Stimulated activated CD8-positive, alpha-beta memory T cell treated with anti-CD3 and anti-CD28 coated beads, Interleukin-15, amount 100 ng/mL, for 4 hours (primary cell): Measurements from ENCODE around the gene CREB3L2.
"Not testable (repeated sequence)": the region's sequence is repeated elsewhere in the genome, so short reads cannot be mapped to it uniquely, and the experiment has no call there.

Source experiments
- DNase-seq, 2 donors: peaks; one replicate each; pipeline ENCODE4 v3.0.0-alpha.2; 2020; ENCODE audit warnings: low read depth in 2 of 2

Gene CREB3L2

DNA sequence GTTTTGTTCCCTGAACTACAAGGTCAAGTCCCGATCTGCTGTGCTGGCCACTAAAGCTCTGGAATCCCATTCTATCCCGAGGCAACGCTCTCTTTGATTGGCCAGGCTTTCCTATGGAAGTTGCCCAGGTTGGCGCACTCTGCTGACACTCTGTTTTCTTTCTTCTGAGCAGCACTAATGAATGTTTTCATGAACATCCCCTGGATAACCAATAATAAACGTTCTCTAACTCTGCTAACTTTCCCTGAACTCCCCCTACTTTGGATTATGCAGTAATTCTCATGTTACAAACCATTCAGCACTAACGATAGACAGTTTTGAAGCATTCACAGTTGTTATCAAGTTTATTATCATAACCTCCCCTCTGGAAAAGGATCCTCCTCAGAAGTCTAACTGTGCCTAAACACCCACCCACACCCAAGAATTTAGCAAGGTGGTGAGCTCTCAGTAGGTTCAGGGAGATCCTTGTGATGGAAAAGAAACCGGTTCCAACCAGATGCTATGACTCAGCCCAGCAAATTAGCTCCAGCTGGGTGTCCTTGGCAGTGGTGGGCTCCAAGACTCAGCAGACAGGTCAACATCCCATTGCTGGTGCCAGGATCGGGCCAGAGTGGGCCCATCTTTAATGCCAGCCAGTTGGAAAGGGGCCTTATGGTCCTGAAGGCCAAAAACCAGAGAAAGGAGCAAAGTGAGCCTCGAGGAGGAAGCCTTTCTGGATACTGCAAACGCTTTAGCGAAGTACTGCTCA is 68.4 kb downstream of the CREB3L2 start:
- DNase-seq = no peak

DNA sequence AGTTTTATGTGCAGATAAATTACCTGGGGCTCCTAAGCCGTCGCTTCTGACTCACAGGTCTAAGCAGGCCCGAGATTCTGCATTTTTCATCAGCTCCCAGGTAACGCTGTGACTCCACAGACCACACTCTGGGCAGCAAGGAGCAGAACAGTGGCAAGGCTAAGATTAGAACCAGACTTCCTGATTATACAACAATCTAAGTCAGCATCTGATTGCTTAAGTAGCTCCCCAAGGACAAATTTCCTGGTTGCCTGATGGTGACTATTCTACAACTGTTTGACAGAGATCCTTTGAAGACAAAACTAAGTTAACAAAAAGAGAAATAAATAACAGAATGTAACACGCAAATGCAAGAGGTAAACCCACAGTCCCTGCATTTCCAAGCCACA is 69.0 kb downstream of the CREB3L2 start:
- DNase-seq = no peak

DNA sequence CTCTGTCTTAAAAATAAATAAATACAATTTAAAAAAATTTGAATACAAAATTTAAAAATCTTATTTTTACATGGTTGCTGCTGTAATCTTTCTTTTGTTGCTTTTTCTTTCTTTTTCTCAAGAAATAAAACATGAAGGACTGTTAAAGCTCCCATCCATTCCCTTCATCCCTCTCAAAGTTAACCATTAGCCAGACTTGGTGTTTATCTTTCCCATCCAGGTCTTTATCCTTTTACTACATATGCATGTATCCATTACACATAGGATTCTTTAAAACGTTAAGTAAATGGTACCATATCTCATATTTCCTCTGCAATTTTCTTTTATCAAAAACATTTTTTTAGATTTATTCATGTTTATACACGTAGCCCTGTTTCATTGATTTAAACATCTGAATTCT is 70.1 kb downstream of the CREB3L2 start:
- DNase-seq = no peak

DNA sequence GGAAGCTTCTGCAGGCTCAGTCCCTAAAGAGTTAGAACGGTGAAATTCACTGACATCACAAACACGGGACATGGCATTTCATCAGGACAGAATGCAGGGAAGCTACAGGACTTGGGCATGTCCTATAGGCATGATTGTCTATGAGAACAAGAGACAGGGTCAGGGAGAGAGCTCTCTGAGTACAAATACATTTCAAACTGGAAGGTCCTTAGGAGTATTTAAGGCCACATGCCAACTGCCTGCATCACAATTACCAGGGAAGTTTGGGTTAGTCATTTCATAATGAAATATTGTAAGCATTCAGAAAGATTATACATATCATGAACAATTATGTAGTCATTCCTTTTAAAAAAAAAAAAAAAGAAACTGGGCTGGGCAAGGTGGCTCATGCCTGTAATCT is 71.3 kb downstream of the CREB3L2 start:
- no peak for DNase-seq

DNA sequence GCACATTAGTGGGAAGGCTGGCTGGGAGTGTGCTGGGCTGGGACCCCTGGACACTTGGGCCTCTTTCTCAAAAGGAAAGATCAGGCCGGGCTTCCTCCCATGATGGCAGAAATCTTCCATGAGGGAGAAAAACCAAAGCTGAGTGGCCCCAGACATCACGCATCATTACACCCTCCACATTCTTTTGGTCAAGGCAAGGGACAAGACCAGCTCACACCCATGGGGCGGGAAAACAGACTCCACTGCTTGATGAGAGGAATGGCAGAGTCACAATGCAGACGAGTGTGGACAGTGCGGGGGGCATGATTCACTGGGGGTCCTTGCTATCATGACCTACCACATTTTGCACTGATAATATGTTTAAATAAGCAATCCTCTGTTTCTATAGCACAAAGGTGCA is 73.3 kb downstream of the CREB3L2 start:
- no peak for DNase-seq

DNA sequence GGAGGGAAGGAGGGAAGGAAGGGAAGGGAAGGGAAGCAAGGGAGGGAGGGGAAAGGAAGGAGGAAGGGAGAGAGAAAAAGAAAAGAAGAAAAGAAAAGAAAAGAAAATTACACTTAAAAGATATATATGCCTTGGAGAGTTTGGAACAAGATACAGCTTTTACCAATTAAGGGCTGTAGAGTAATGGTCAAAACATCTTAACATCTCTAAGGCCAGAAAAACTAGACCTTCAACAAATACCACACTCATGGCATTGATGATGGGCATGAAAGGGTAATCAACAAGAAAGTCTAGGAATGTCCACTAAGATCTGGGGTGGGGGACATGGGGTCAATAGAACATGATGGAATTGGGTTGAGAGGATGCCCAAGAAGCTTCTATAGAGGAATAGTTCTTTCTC is 74.5 kb downstream of the CREB3L2 start:
- DNase-seq = no peak

DNA sequence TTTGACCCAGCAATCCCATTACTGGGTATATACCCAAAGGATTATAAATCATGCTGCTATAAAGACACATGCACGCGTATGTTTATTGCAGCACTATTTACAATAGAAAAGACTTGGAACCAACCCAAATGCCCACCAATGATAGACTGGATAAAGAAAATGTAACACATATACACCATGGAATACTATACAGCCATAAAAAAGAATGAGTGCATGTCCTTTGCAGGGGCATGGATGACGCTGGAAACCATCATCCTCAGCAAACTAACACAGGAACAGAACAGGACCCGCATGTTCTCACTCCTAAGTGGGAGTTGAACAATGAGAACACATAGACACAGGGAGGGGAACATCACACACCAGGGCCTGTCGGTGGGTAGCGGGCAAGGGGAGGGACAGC is 75.7 kb downstream of the CREB3L2 start:
- DNase-seq = not testable (repeated sequence)

DNA sequence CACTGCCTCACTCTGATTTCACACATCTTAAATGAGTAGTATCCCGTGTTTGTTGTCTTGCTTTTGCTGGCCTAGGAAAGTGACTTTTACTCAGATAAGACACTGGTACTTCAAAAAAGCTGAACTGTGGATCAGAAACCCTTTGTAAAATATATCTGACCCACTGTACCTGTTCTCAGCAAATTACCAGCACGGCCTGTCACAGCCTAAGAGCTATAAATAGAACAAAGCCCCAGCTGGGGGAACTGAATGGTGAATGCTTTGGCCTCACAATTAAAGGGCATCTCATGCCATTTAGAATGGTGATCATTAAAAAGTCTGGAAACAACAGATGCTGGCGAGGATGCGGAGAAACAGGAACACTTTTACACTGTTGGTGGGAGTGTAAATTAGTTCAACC is 76.1 kb downstream of the CREB3L2 start:
- no peak for DNase-seq

DNA sequence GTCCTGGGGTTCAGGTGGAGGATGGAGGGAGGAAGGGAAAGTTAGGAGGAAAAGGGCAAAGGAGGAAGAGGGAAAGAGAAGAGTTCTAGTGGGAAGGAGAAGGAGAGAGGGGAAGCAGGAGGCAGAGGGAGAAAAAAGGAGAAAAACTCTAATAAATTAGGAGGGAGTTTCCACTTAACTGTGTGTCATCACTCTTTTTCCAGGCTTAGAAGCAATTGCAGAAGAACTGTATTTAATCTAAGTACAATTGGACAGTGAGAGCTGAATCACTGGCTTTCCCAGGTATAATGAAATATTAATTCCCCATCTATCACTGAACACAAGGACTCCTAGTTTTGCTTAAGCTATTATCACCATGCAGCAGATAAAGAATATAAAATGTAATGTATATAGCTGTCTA is 76.8 kb downstream of the CREB3L2 start:
- DNase-seq = no peak

DNA sequence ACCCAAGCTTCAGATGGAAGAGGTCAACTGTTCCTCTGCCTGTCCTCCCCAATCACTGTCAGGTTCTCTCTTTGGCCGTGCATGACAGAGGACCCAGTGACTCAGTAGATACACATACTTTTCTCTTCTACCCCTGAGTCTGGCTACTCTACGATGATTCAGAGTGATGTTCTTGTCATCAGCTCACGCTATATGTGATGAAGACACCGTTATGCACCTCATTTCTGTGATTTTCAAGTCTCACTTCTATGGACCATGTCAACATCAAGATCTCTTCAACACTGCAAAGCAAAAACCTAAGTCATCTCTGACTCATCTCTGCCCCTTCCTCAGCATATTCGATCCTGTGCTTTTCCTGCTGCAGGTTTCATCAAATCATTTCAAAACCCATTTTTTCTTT is 78.5 kb downstream of the CREB3L2 start:
- DNase-seq = no peak

DNA sequence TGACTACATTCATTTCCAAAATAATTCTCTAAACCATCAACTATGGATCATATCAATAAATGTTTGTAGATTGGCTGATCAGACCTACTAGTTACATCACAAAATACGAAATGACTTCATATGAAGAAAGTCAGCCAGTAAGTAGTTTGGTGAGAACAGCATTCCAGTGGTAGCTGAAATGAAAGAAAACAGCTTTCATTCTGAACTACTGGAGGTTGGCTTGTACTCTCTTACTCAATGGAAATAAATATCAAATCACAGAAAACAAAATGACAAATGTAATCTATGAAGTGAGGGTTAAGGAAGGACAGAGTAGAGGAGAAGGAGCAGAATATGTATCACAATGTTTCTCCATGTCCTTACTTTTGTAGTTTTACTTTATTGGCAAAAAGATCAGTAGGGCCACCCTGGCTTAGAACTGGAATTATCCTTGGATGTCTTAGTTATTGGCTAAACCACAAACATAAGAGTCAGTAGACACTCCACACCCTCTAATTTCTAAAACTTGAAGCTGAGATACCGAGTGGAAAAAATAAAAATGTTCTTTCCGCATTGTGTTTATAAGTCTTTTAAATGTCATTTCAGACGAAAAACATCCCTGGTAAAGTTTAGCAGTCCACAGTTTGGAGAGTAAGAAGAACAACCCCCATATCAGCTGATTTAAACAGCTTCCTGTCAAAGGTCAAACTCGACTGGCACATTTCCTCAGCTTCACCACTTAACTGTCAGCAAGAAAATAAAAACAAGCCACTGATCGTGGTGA is 81.1 kb downstream of the CREB3L2 start:
- no peak for DNase-seq

DNA sequence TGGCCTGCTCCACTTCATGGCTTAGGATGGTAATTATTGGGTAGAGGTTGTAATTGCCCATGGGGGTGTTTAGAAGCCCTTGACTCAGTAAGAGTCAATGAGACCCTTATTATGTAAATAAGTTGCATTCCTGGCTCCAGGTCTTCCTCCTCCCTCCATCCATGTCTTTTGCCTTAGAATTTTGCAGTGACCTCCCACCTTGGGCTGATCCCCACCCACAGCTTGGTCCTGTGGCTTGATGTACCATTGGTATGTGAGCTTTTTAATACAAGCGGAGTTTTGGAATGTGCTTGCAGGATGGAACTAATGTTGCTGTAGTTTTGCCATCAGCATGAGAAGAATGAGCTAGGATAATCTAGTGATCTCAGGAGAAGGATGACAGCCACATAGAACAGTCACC is 81.9 kb downstream of the CREB3L2 start:
- DNase-seq = no peak

DNA sequence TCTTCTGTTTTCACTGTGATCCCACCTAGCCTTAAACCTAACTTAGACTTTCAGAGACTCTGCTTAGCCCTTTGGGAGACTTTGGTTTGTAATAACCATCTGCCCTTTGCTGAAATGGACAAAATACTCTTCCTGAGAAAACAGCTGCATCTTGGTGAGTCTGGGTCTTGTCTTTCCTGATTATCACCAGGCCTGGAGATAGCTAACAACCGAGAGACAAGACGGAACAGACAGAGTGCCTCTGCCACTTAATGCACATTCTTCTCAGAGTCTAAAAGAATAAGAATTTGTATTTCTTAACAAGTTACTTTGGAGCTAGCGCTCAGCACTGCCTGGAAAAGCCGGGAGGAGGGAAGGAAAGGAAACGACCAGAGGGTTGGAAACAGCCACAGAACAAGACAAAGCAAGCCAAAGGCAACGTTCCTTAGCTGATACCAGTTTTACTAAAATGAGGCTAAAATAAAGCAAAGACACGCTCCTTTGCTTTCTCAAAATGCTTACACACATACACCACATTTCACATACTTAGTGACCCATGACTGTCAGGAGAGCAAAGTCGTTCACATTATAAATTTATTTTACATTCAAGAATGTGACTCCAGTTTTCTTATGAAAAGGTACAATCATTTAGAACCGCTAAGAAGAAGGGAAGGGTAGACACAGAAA is 84.8 kb downstream of the CREB3L2 start:
- no peak for DNase-seq

DNA sequence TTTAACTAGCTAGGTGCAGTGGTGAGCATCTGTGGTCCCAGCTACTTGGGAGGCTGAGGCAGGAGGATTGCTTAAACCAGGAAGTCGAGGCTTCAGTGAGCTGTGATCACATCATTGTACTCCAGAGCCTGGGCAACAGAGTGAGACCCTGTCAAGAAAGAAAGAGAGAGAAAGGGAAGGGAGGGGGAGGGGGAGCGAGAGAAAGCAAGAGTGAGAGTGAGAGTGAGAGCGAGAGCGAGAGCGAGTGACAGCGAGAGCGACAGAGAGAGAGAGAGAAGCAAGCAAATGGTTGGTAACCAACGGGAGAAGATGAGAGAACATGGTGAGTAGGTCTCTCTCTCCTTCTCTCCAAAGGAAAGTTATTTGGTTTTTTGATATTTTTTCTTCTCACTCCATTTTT is 85.3 kb downstream of the CREB3L2 start:
- DNase-seq = no peak

DNA sequence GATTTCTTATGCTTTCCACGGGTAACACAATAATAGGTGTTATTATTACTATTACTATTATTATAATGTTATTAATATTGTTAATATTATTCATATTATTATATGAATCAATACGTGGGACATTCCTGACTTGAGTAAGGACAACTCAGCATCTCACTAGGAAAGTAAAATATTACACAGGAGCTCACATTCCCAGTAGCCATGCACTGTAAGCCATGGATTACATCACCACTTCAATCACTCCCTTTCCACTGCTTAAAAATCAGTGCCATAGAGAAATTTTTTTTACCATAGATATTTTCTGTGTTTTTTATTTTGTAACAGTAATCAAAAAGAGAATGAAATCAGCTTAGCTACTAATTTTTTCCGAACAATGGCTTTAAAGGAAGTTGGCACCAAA is 86.6 kb downstream of the CREB3L2 start:
- DNase-seq = no peak

DNA sequence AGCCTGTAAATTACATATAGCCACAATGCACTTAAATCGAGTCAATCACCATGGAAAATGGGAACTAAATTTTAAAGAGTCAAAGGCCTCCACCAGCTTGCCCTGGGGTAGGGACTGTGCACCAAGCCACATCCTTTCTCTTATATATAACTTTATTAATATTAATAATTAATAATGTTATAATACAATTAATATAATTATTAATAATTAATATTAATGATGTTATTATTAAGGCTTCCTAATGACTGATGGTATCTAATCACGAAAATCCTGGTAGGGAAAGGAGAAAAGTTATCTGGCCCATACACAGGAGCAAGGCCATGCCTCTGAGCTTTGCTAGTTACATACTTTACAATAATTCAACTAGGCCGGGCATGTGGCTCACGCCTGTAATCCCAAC is 87.9 kb downstream of the CREB3L2 start:
- DNase-seq = no peak

DNA sequence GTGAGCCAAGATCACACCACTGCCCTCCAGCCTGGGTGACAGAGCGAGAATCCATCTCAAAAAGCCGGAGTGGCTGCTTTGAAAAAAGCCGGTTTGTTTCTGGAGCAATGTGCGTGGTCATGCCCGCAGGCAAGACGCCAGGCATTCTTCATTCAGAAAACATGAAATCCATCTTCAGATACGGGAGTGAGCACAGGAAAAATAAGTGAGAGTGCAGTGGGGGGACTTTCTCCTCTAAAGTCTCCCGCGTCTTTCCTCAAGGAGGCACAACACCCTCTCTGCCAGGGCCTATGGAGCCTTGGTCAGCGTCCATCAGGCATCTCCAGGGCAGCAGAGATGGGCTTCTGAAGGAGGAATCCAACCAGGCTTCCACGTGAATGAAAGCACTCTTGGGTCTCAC is 92.8 kb downstream of the CREB3L2 start:
- DNase-seq = no peak

DNA sequence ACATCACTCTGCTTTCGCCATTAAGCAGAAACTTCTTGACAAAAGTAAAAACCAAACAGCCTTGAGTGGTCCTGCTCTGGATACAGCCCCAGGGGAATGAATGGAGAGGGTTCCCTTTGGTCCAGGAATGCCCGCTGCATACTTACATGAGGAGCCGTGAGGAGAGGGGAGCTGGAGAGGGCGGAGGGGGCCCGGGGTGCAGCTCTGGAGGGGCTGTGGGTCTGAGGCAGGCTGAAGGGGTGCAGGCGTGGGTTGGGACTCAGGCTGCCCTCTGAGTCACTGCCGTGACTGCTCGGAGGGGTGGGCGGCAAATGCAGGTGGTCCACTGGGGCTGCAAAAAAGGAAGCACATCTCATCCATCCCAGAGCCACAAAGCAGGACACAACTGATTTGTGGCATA is 93.8 kb downstream of the CREB3L2 start:
- DNase-seq = no peak

DNA sequence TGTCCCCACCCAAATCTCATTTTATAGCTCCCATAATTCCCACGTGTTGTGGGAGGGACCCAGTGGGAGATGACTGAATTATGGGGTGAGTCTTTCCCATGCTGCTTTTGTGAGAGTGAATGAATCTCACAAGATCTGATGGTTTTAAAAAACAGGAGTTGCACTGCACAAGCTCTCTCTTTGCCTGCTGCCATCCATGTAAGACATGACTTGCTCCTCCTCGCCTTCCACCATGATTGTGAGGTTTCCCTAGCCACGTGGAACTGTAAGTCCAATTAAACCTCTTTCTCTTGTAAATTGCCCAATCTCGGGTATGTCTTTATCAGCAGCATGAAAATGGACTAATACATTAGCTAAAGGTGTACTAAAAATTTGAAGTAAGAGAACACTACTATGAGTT is 95.2 kb downstream of the CREB3L2 start:
- DNase-seq = not testable (repeated sequence)

DNA sequence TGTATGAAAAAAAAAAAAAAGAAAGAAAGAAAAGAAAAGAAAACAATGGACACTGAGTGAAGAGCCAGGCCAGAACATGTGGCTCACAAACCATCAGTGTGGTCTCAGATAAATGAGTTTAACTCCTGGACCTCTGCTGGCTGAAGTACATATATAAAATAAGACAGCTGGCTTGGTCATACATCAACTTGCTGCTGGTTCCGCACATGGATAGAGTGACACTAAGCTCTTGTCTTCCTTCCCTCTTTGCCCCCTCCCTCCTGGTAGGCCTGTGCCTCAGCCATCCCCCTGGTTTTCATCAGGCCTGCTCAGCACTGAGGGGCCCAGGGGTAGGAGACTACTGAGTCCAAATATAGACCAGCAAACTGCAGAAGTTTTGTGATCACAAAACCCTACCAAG is 97.1 kb downstream of the CREB3L2 start:
- no peak for DNase-seq

DNA sequence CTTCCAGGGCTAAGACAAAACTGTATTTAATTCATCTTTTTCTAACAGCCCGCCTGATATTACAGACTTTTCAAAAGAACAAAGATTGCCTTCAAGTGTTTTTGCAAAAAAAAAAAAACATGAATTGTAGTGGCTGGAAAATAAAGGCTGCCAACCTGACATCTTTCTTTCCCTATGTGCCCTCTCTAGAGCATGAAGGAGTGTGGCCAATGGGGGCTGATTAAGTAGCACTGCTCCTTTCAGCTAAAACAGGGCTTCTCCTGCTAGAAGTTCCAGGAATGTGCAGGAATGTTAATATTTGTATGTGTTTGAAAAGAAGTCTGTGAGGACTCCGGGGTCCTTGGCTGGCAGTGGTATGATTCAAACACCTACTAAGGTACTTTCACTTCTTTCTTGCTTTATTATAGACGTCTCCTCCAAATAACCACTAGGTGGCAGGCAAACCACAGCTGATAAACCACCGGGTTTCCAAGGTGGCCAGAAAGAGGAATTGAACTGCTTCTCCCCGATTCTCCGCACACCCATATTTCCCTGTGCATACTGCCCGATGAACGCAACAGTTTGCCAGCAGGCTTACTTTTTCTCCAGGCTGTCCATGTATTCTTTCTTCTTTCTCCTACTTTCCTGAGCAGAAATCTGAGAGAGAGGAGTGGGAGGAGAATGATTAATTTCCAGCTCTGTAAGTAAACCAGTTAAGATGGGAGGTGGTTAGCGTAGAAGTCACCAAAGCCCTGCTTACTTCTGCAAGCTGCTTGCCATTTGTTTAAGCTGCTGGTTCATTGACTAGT is 98.3 kb downstream of the CREB3L2 start:
- DNase-seq = peak in 1 of 2 donors; percentile 19

DNA sequence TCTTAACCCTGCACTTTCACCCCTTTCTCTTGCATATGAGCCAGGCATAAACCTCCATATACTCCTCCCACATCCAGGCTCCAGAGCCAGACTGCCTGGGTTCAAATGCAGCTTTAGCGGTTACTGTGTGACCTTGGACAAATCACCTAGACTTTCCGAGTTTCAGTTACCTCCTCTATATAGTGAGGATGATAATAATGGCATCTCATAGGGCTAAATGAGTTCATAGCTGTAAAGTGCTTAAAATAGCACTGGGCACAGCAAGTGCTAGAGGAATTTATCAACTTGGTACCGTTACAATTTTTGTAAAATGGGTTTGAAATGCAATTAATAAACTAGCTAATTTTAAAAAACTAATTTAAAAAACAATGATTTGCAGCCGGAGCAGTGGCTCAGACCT is 101.7 kb downstream of the CREB3L2 start:
- no peak for DNase-seq
